Gastrocnemius medialis (tissue), 4 donors: ENCODE measurements around the gene STIM1.

Experiments
- POLR2A ChIP-seq, 2 donors: fragments of 450-650 bp; IDR thresholded peaks; one replicate each; pipeline ENCODE4 v1.6.1; 2017; ENCODE audit warnings: antibody characterized with exemption in 2 of 2, mild to moderate bottlenecking in 2 of 2, moderate library complexity in 2 of 2
- TF ChIP-seq, protein P1 (sequence below), 5 experiments: fragments of 450-650 bp in 3 of 5; fragments of 200-600 bp in 2 of 5; sonication (generic) in 2 of 5; IDR thresholded peaks in 4 of 5; conservative IDR thresholded peaks in 1 of 5; 1 replicate in 4 of 5; 2 replicates in 1 of 5; pipeline ENCODE4 v1.5.1; 2016 to 2019; ENCODE audit warnings: antibody characterized with exemption in 5 of 5, mild to moderate bottlenecking in 3 of 5, moderate library complexity in 3 of 5

DNA sequence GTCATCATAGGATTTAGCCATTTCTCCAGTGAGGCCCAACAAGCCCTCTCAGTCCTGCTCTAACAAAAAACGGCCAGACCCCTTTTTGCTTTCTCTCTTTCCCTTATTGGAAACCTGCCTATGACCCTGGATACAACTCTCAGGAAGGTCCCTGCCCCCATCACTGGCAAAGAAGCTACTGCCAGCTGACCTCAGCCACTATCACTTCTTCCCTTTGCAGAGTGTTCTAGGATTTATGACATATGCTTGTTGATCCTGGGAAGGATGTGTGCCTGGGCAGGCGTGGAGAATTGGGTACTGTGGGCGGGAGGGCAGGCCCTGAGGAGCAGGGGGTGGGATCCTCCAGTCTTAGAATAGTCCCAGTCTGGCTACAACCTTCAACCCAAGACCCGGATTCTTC is 39.6 kb upstream of the STIM1 start:
- TF ChIP-seq, protein P1, sequence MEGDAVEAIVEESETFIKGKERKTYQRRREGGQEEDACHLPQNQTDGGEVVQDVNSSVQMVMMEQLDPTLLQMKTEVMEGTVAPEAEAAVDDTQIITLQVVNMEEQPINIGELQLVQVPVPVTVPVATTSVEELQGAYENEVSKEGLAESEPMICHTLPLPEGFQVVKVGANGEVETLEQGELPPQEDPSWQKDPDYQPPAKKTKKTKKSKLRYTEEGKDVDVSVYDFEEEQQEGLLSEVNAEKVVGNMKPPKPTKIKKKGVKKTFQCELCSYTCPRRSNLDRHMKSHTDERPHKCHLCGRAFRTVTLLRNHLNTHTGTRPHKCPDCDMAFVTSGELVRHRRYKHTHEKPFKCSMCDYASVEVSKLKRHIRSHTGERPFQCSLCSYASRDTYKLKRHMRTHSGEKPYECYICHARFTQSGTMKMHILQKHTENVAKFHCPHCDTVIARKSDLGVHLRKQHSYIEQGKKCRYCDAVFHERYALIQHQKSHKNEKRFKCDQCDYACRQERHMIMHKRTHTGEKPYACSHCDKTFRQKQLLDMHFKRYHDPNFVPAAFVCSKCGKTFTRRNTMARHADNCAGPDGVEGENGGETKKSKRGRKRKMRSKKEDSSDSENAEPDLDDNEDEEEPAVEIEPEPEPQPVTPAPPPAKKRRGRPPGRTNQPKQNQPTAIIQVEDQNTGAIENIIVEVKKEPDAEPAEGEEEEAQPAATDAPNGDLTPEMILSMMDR (IDR thresholded peaks at IDR 0.05 in 4 of 5, conservative IDR thresholded peaks at IDR 0.05 in 1 of 5): no peak
- TF ChIP-seq POLR2A (IDR thresholded peaks at IDR 0.05): no peak
